GM19397 (cell line): Measurements from ENCODE around the gene DMD.
"Not testable (repeated sequence)": the region's sequence is repeated elsewhere in the genome, so short reads cannot be mapped to it uniquely, and the experiment has no call there.

ENCODE experiments used
- ATAC-seq: cut with Tn5 transposase; IDR thresholded peaks from one replicate; pipeline ENCODE4 v1.9.1; 2021; ENCODE audit warnings: mild to moderate bottlenecking, moderate library complexity; ENCODE audit not compliant: unreplicated experiment

DMD gene

DNA sequence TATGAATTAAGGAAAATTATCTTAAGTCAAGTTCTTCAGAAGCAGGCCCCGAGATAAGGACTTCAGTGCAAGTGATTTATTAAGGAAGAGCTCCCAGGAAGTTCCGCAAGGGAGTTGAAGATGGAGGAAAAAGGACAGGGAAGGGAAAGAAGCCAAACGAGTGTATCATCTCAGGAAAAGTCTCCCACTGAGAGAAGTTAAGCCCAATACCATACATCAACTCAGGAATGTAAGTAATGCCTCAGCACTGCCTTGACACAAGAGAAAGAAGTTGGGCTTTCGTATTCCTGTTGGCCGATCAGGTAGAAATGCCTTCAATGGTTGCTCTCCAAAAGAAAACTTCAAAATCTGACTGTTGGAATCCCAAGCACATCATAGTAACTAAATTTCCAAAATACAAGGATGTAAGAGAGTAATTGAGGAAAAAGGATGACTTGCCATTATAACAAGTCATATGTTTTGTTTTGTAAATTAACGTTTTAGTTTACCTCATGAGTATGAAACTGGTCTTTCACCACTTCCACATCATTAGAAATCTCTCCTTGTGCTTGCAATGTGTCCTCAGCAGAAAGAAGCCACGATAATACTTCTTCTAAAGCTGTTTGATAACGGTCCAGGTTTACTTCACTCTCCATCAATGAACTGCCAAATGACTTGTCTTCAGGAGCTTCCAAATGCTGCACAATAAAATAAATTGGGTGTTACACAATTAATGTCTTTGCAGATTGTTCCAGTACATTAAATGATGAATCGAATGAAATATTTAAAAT lies 566.7 kb downstream of the DMD start:
- no peak for ATAC-seq

DNA sequence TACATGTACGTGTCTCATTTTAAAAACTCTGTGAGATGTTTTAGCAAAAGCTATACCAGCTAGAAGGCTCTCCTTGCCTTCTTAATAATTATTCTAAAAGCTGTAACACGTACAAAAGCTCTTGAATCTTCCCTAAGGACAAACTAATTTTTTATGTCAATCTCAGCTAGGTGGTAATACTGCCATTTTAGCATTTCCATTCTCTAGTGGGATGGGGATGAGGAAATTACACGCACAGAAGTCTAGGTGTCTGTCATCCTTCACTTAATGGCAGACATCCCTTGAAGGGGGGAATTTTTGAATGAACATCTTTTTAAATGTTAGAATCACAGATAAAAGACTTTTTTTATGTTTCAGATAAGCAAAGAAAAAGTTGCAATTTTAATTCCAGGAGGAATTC lies 569.1 kb downstream of the DMD start:
- no peak for ATAC-seq

DNA sequence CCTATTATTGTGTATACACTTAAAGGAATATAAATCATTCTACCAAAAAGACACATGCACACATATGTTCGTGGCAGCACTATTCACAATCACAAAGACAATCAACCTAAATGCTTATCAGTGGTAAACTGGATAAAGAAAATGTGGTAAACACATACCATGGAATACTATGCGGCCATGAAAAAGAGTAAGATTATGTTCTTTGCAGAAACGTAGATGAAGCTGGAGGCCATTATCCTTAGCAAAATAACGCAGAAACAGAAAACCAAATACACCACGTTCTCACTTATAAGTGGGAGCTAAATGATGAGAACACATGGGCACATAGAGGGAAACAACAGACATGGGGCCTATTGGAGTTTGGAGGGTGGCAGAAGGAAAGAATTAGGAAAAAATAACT lies 593.2 kb downstream of the DMD start:
- no peak for ATAC-seq

DNA sequence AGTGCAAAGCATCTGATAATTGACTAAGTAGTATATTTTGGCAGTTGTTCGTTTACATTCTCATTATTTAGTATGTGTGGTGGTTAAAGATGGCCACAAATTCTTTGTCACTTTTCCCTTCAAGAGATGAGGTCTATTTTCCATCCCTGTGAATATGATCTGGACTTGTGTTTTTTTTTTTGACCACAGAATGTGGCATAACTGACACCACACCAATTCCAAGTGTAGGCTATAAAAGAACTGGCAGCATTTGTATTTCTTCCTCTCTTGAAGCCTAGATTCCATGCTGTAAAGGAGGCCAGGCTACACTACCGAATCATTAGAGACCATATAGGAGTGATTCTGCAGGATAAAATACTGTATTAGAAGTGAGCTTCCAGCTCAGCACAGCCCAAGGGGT lies 596.6 kb downstream of the DMD start:
- ATAC-seq, result no peak

DNA sequence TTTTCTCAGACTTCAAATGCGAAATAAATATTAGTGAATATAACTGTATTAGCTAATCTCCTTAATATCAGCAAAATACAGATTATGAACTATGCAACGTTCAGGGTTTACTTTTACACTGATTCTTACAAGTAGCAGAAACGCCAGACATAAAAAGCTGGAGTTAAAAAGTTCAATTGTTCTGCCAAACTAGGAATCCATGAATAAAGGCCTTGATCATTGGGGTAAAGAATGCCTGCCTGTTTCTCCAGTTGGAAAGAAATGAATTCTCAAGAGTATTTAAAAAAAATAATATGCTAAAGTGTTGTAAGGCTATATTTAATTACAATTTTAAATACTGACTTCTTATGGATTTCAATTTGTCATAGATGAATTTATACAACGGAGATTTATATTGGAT lies 612.2 kb downstream of the DMD start:
- ATAC-seq, result no peak

DNA sequence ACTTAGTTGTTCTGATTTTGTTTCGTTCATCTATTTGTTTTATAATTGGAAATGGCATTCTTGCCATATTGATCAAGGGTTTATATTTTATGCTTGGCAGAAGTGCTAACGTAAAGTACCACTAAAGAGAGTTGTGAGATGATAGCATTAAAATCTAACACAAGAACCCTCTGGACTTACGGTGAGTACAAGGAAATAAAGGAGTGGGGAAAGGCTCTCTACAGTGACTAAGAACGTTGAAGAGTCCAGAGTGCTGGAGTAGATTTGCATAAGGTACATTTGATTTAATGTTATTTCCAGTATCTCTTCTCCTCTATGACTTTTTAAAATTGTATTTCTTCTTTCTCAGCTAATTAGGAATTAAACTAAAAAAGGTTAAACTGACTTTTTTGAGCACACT lies 612.6 kb downstream of the DMD start:
- ATAC-seq, result no peak

DNA sequence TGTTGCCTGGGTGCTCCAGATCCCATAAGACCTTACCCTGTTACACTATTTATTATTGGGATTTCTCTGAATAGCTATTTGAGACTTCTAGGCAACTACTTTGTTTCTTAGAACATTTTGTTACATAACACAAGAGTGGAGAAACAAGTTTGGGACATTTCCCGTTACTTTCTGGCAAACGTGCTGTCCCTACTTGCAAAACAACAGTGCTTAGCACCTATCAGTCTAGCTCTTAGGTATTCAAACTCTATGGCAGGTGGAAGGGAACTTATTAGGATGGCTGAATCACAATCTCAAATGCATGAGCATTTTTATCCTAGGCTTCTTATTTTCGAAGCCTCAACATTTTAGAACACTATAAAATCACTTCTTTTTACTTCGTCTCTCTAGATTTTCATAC lies 613.6 kb downstream of the DMD start:
- ATAC-seq, result no peak

DNA sequence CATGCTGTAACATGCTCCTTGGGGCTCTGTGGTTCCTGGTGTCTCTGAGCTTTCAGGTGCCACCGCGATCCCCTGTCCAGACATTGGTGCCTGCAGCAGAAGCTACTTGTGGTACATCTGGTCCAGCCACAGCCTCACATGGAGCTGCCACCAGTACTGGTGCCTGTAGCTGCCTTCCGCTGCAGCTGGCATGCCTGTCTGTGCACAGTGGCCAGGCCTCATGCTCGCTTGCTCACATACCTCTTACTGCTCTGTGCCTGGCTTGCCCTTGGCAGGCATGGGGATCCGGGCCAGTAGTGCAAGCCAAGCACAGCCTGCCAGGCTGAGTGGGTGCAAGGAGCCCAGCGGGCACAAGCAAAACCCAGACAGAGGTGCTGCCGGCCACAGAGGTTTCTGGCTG lies 618.6 kb downstream of the DMD start:
- no peak for ATAC-seq

DNA sequence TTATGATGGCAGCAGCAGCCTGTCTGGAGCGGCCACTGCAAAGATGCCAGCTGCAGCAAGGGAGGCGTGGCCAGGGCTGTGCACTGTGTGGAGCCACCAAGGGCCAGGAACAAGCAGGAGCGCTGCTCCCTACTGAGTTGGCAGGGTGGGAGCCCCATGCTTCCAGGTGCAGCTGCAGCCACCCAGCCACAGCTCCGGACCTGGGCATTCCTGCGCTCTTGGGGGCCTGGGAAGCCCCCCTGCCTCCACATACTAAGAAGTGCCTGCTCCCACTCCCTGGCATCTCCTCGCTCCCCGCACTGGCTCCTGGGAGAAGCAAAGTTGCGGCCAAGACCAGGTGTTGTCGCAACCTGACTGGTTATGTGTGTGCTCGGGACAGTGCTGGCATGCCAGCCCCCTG lies 619.8 kb downstream of the DMD start:
- no peak for ATAC-seq

DNA sequence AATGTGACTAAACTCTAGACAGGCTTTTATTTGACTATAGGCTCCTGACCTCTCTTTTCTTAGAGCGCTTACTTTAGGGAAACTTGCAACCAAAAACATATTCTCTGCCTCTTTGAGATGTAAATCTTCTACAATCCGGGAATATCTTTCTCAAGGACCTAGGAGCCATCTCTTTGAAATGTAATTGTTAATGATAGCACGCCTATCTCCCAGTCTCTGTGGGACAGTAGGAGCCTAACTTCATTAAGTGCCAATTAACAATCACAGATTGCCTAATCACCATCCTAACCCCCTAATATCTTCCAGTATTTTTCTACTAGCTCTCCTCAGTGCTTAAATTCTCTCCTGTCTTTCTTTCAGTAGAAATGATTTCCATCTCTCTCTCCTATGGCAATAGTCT lies 628.6 kb downstream of the DMD start:
- ATAC-seq, result no peak

DNA sequence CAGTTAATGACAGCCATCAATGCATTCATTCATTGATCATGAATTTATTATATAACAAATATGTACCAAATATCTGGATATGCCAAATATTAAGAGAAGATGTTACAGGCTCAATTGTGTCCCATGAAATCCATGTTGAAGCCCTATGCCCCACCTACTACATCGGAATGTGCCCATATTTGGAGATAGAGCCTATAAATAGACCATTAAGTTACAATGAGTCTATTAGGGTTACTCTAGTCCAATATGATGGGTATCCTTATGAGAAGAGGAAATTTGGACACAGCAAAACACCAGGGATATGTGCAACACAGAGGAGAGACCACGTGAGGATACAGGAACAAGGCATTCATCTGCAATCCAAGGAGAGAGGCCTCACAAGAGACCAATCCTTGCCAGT lies 634.5 kb downstream of the DMD start:
- no peak for ATAC-seq

DNA sequence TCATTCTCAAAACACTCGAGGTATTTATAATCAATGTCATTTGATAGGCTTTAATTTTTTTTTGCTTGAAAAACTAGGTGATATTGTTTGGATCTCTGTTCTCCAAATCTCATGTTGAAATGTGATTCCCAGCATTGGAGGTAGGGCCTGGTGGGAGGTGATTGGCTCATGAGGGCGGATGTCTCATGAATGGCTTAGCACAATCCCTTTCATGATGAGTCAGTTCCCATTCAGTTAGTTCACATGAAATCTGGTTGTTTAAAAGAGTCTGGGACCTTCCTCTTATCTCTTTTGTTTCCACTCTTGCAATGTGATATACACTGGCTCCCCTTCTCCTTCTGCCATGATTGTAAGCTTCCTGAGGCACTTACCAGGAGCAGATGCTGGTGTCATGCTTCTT lies 638.7 kb downstream of the DMD start:
- no peak for ATAC-seq

DNA sequence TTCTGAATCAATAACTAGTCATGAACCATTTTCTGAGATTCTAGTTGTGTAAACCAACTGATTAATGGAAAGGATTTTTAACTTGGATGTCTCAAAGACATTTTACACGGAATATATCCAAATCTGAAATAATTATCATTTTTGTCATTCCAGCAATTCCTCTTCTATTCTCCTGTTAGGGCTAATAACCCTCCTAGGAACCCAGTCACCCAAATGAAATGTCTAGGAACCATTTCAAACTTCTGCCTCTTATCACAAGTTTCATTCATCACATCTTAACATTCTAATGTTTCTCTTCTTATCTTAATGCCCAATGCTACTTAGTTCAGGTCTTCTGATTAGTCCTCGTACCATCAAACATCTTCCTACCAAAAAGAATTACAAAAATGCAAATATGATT lies 639.8 kb downstream of the DMD start:
- ATAC-seq, result no peak

DNA sequence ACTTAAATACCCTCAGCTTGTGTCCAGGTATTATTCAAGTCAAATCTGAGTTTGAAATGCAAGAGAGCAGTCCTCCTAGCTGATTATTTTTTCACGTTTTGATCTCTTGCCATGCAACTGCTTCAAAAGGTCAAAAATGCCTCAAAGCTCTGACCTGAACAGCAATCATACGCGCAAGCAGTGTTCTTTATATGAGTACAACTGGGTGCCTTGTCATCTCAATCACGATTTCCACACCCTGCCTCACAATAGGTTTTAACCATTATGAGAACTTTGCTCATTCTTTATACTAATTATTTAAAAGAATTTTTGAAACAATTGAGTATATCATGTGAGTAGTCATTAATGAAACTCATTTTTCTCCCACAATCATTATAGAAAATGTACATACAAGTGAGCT lies 649.1 kb downstream of the DMD start:
- ATAC-seq, result no peak

DNA sequence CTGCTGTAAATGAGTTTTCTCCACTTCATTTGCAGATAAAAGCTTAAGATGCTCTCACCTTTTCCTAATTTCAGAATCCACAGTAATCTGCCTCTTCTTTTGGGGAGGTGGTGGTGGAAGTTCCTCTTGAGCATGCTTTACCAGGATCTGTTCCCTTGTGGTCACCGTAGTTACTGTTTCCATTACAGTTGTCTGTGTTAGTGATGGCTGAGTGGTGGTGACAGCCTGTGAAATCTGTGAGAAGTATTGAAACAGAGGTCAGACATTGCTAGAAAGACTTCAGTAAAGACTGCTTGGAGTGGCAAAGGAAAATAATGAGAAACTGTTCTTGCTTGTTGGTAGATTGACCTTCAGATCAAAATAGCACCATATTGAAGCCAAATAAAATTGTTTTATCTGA lies 666.2 kb downstream of the DMD start:
- no peak for ATAC-seq

DNA sequence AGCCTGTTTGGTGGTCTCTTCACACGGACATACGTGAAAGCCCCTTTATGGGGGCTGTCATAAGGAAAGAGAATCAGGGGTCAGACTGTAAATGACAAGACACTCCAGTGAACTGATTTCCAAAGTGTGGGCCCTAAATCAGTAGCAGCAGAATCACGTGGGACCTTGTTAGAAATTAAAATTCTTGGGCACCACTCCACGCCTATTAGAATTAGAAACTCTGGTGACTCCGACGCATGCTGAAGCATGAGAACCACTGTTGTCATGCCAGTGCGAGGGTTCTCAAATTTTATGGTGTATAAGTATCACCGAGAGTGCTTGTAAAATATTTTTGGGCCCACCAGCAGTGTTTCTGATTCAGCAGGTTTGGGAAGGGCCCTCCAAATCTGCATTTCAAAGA lies 672.8 kb downstream of the DMD start:
- ATAC-seq, result no peak

DNA sequence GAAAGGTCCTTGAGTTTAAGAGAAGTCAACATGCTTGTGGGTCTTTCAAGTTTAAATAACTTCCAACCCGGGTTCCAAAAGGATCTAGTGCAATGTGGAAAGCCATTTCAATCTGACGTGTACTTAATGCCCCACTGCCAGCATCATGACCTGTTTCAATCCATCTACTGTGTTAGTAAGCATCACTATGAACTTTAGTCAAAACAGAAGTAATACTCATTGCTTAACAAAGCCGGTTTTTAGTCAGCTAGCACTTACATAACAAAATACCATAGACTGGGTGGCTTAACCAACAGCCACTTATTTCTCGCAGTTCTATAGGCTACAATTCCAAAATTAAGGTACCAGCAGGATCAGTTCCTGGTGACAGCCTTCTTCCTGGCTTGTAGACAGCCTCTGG lies 677.5 kb downstream of the DMD start:
- no peak for ATAC-seq

DNA sequence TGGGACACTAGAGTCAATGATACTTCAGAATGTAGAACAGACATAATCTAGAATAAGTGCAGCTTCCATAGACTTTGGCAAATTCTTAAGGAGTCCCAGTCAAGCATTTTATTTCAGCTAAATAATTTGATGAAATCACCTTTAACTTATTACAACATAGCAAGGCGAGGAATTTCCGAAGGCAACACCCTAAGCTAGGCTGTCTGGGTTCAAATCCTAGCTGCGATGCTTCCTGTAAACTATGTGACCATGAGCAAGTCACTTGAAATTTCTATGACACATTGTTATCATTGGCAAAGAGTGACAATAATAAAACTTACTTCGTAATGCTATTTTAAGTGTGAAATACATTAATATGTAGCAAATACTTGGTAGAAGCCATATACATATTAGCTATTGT lies 679.1 kb downstream of the DMD start:
- no peak for ATAC-seq

DNA sequence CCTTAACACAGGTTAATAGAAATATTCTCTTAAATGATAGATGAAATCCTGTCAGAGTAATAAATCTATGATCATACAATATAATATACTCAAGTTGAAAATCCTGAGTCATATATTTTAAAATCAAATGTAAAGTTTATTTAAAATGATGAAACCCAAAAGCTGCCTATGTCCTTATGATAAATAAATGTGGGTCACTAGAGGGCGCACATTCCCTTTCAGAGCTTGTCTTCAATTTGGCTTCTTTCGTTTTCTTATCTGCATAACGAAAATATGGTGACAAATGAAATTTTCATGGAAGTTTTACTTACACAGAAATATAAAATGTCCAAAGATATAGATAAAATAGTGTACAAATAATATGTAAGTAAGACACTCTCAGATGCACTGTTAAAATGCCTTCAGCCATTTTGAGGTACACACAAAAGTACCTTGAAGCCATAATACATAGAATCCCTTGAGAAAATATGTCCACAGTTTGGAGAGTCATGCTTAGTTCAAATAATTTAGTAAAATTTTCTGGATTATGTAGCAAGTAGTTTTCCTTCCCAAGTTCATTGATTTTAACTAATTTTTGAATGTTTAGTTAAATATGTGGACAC lies 680.4 kb downstream of the DMD start:
- ATAC-seq, result no peak

DNA sequence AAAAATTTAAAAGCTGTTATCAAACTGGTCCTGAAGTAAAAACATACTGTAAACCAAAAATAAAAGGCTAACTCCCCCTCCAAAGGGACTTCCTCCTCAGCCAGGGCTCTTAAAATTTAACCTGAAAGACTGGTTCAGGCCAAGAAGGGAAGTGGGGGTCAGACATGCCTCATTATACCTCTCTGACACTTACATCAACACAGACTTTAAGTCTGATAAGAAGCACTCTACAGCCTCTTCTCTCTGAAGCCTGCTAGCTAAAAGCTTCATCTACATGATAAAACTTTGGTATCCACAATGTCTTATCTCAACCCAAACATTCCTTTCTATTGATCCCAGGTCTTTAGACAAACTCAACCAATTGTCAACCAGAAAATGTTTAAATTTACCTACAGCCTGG lies 682.9 kb downstream of the DMD start:
- not testable (repeated sequence) for ATAC-seq

DNA sequence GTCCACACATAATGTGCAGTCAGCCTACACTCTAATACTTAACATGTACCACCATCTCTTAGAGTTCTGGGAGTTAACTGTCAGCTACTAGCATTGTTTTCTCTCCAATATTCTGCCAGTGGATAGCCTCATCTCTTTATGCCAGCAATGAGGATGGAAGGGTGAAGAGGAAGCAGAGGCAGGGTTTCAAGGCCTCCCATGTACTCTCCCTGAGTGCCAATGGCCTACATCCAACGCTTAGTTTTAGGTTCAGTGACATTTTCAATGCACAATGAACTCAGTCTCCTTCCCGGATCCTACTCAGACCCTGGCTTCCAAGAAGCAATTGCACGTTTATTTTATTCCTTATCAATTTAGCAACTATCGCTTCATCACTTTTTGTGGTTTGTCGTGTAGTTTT lies 686.1 kb downstream of the DMD start:
- ATAC-seq, result no peak

DNA sequence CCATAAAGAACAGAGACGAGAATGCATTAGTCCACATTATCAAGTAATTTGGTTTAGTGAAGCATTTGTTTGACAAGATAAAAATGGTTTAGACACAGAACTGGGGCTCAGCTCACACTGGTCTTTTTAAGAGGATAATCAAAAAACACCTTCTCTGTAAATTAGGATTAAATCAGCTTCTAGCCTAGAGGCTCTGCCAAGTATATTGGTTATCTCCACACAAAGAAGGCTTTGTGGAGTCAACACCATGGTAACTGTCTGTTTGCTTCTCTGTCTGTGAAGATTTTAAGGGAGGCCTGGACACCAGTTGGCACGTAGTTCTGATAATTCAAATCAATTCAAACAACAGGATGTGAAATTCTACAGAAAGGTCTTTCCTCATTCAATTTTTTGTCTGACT lies 687.0 kb downstream of the DMD start:
- no peak for ATAC-seq

DNA sequence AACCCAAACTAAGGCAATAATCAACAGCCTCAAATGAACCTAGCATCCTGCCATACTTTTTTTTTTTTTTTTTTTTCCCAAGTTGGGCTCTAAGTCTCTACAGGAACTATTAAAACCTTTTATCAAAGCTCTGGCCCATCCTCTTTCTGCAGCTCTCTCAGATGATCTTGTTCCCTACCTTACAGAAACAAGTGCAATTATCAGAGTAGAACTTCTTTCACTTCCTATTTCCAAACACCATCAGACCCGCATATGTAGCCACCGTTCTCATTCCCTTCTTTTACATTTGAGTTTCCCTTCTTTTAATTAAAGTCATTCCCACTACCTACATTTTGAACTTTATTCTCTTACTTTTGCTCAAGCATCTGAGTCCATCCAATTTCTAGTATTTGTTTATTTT lies 690.6 kb downstream of the DMD start:
- ATAC-seq, result no peak
